Activated T-cell treated with anti-CD3 and anti-CD28 coated beads for 48 hours (primary cell): Measurements from ENCODE around the gene ARAP1.

ENCODE experiments used
- DNase-seq: peaks from one replicate; pipeline ENCODE4 v3.0.0-alpha.2; 2020; ENCODE audit warnings: low read depth

ARAP1 gene

GRCh38 chr11:72762641-72763304, 10.6 kb upstream of the ARAP1 start:
- DNase-seq, result no peak

GRCh38 chr11:72760539-72761405, 8.6 kb upstream of the ARAP1 start:
- DNase-seq, result no peak

- no peak for DNase-seq
Measured at GRCh38 chr11:72759468-72759985, 7.3 kb upstream of the ARAP1 start.

- DNase-seq, result no peak
Measured at GRCh38 chr11:72758690-72759389, 6.6 kb upstream of the ARAP1 start.

- no peak for DNase-seq
Measured at GRCh38 chr11:72758304-72758689, 6.1 kb upstream of the ARAP1 start.

- no peak for DNase-seq
Measured at GRCh38 chr11:72755713-72756285, 3.6 kb upstream of the ARAP1 start.

GRCh38 chr11:72754544-72755155, 2.4 kb upstream of the ARAP1 start:
- no peak for DNase-seq

GRCh38 chr11:72754149-72754543, 1.9 kb upstream of the ARAP1 start:
- no peak for DNase-seq

- DNase-seq, result no peak
Measured at GRCh38 chr11:72753341-72754148, 1.3 kb upstream of the ARAP1 start.

GRCh38 chr11:72751116-72752087, 806 bp downstream of the ARAP1 start:
- DNase-seq, result no peak

GRCh38 chr11:72750556-72751115, 1.6 kb downstream of the ARAP1 start:
- DNase-seq, result no peak

- DNase-seq, result no peak
Measured at GRCh38 chr11:72750086-72750485, 2.1 kb downstream of the ARAP1 start.

GRCh38 chr11:72747289-72747855, 4.8 kb downstream of the ARAP1 start:
- DNase-seq, result no peak

GRCh38 chr11:72746821-72747220, 5.4 kb downstream of the ARAP1 start:
- DNase-seq, result no peak

- DNase-seq, result no peak
Measured at GRCh38 chr11:72745925-72746550, 6.2 kb downstream of the ARAP1 start.

- DNase-seq, result no peak
Measured at GRCh38 chr11:72745511-72745910, 6.7 kb downstream of the ARAP1 start.

- DNase-seq, result no peak
Measured at GRCh38 chr11:72744474-72744873, 7.7 kb downstream of the ARAP1 start.
